Measurements from ENCODE around the gene CTDSPL2.

GRCh38 chr15:44489464-44489863 lies 62.0 kb downstream of the CTDSPL2 start:
- TF ChIP-seq CTCF (conservative IDR thresholded peaks at IDR 0.05 in 1 of 2, IDR thresholded peaks at IDR 0.05 in 1 of 2; ENCODE audit: extremely low read depth in 1 of 2, insufficient read depth in 1 of 2, low read depth in 1 of 2, low read length in 2 of 2) (no peak), EZH2 (IDR thresholded peaks at IDR 0.05; ENCODE audit: borderline replicate concordance, low read length) (no peak)

Measured in mammary epithelial cell (primary cell).